Caco-2 (cell line): Measurements from ENCODE around the gene SPG11. TPM values are rescaled to one million over a fixed set of nuclear protein-coding genes. Genes with fewer than 3 reads are reported as not detected.

Source experiments
- BruUV-seq: library from RNA; stranded (reverse); fragments of 400-500 nt; replicated peaks from 2 replicates; lab custom pipeline; 2021; lab: Mats Ljungman, UMichigan
- CTCF ChIA-PET: fragments of 300-600 bp; sonication (Branson Sonifier 250); formaldehyde crosslinking; loops from one replicate; lab custom pipeline; 2022; ENCODE audit warnings: antibody characterized with exemption; lab: Charles Lee
- POLR2A ChIA-PET: fragments of 300-600 bp; sonication (Branson Sonifier 250); formaldehyde crosslinking; loops from one replicate; lab custom pipeline; 2022; ENCODE audit warnings: antibody characterized with exemption; lab: Charles Lee
- DNase-seq, 2 experiments: peaks; one replicate each; pipeline versions ENCODE4 v3.0.0 to v3.0.0-alpha.2; 2020 to 2022
- H3K27me3 ChIP-seq: replicated peaks from 2 replicates; pipeline ENCODE4 v1.6.0; 2011; ENCODE audit warnings: low read length; ENCODE audit not compliant: control insufficient read depth, insufficient read depth
- H3K36me3 ChIP-seq: 2 replicates; pipeline ENCODE4 v1.5.1; 2011; ENCODE audit warnings: low read length; ENCODE audit not compliant: control insufficient read depth, insufficient read depth
- H3K4me1 ChIP-seq: fragments of 250-450 bp; sonication (Bioruptor Pico); 2 replicates; pipeline ENCODE4 v1.5.1; 2020; ENCODE audit warnings: mild to moderate bottlenecking
- H3K4me3 ChIP-seq: 2 replicates; pipeline ENCODE4 v1.5.1; 2011; ENCODE audit warnings: low read depth, mild to moderate bottlenecking, control low read depth, low read length
- H3K9me3 ChIP-seq: fragments of 250-450 bp; sonication (Bioruptor Pico); 2 replicates; pipeline ENCODE4 v1.5.1; 2020; ENCODE audit warnings: mild to moderate bottlenecking, moderate library complexity
- H3K27ac Mint-ChIP-seq: one replicate; pipeline ENCODE4 v1.8.0; 2022; ENCODE audit warnings: mixed read lengths; ENCODE audit not compliant: unreplicated experiment
- H3K27me3 Mint-ChIP-seq: one replicate; pipeline ENCODE4 v1.8.0; 2022; ENCODE audit warnings: mixed read lengths; ENCODE audit not compliant: insufficient read depth, unreplicated experiment
- H3K36me3 Mint-ChIP-seq: one replicate; pipeline ENCODE4 v1.8.0; 2022; ENCODE audit warnings: mild to moderate bottlenecking, mixed read lengths; ENCODE audit not compliant: insufficient read depth, unreplicated experiment
- H3K4me1 Mint-ChIP-seq: one replicate; pipeline ENCODE4 v1.8.0; 2022; ENCODE audit warnings: low read depth, mixed read lengths; ENCODE audit not compliant: unreplicated experiment
- H3K4me3 Mint-ChIP-seq: one replicate; pipeline ENCODE4 v1.8.0; 2022; ENCODE audit warnings: mild to moderate bottlenecking, moderate library complexity, mixed read lengths; ENCODE audit not compliant: unreplicated experiment
- H3K9me3 Mint-ChIP-seq: one replicate; pipeline ENCODE4 v1.8.0; 2022; ENCODE audit warnings: mixed read lengths; ENCODE audit not compliant: unreplicated experiment
- CTCF ChIP-seq, 2 experiments: fragments of 200-600 bp in 1 of 2; IDR thresholded peaks; 1 replicate in 1 of 2; 2 replicates in 1 of 2; pipeline versions ENCODE4 v1.5.1 to v1.8.0; 2011 to 2022; ENCODE audit warnings: antibody characterized with exemption in 1 of 2, control low read depth in 1 of 2, inconsistent platforms in 1 of 2, low read depth in 1 of 2, low read length in 1 of 2, mild to moderate bottlenecking in 1 of 2, moderate library complexity in 1 of 2; ENCODE audit not compliant: insufficient read depth in 1 of 2, severe bottlenecking in 1 of 2, unreplicated experiment in 1 of 2
- intact Hi-C: fragments of 100-400 bp; cut with micrococcal nuclease; formaldehyde crosslinking; loops from one replicate; pipeline ENCODE4 v1.10.0; 2022; ENCODE audit not compliant: unreplicated experiment
- total RNA-seq: library from RNA; stranded (reverse); gene quantifications from 2 replicates; pipeline ENCODE4 v1.2.3, GENCODE V29; 2022

Gene SPG11
- total RNA-seq, 1 experiment from 2014 or later, result 43.3 TPM

- Histone ChIP-seq H3K4me1 (0 out of 2 replicates have a peak, but pooled peaks cover 3% of the 10 kb centered on the region), H3K9me3 (no peaks in the 10 kb centered on the region), H3K4me3 (no peak overlapping the region), H3K27me3 (no peaks in the 10 kb centered on the region), H3K36me3 (no peaks in the 10 kb centered on the region)
- Mint-ChIP-seq H3K36me3 (peaks cover 47% of the 10 kb centered on the region), H3K4me1 (peaks cover 7% of the 10 kb centered on the region), H3K9me3 (no peaks in the 10 kb centered on the region), H3K27ac (peak overlapping the region; percentile 4), H3K4me3 (no peak overlapping the region), H3K27me3 (no peaks in the 10 kb centered on the region)
- DNase-seq, result no peak
- BruUV-seq, result no TSS peak
- POLR2A ChIA-PET, result no interaction called here
- intact Hi-C loops, result loop anchor here (10.0 kb wide), 1 partner anchor 246 kb away; the partner anchor contains the start of gene GOLM2
- CTCF ChIA-PET, result no interaction called here
- no peak for TF ChIP-seq CTCF (IDR thresholded peaks at IDR 0.05; ENCODE audit: insufficient read depth in 1 of 2, low read depth in 1 of 2, low read length in 1 of 2, severe bottlenecking in 1 of 2, unreplicated experiment in 1 of 2)
Measured at GRCh38 chr15:44530653-44531052, 132.8 kb downstream of the SPG11 start.

GRCh38 chr15:44529864-44530604 is 133.4 kb downstream of the SPG11 start:
- no peaks in the 10 kb centered on the region for H3K9me3 Mint-ChIP-seq
- H3K4me1 ChIP-seq, result 0 out of 2 replicates have a peak, but pooled peaks cover 3% of the 10 kb centered on the region
- H3K9me3 ChIP-seq, result no peaks in the 10 kb centered on the region
- ChIA-PET CTCF (no interaction called here), POLR2A (no interaction called here)
- H3K36me3 ChIP-seq, result no peaks in the 10 kb centered on the region
- DNase-seq, result no peak
- no peaks in the 10 kb centered on the region for H3K27me3 ChIP-seq
- intact Hi-C loops, result loop anchor here (10.0 kb wide), 1 partner anchor 245 kb away; the partner anchor contains the start of gene GOLM2
- BruUV-seq, result TSS peak; percentile 22
- H3K4me1 Mint-ChIP-seq, result peaks cover under 1% of the 10 kb centered on the region
- no peak overlapping the region for H3K4me3 Mint-ChIP-seq
- H3K27ac Mint-ChIP-seq, result peak overlapping the region; percentile 4
- no peak for TF ChIP-seq CTCF (IDR thresholded peaks at IDR 0.05; ENCODE audit: insufficient read depth in 1 of 2, low read depth in 1 of 2, low read length in 1 of 2, severe bottlenecking in 1 of 2, unreplicated experiment in 1 of 2)
- H3K36me3 Mint-ChIP-seq, result peaks cover 41% of the 10 kb centered on the region
- H3K27me3 Mint-ChIP-seq, result no peaks in the 10 kb centered on the region
- H3K4me3 ChIP-seq, result no peak overlapping the region

GRCh38 chr15:44527241-44527640 is 136.2 kb downstream of the SPG11 start:
- Histone ChIP-seq H3K9me3 (no peaks in the 10 kb centered on the region), H3K4me1 (0 out of 2 replicates have a peak, but pooled peaks cover 3% of the 10 kb centered on the region), H3K36me3 (no peaks in the 10 kb centered on the region), H3K4me3 (no peak overlapping the region), H3K27me3 (no peaks in the 10 kb centered on the region)
- H3K27ac Mint-ChIP-seq, result no peak overlapping the region
- peaks cover 46% of the 10 kb centered on the region for H3K36me3 Mint-ChIP-seq
- ChIA-PET POLR2A (no interaction called here), CTCF (no interaction called here)
- no peak for TF ChIP-seq CTCF (IDR thresholded peaks at IDR 0.05; ENCODE audit: insufficient read depth in 1 of 2, low read depth in 1 of 2, low read length in 1 of 2, severe bottlenecking in 1 of 2, unreplicated experiment in 1 of 2)
- H3K4me1 Mint-ChIP-seq, result no peaks in the 10 kb centered on the region
- BruUV-seq, result no TSS peak
- no peak for DNase-seq
- H3K4me3 Mint-ChIP-seq, result no peak overlapping the region
- no peaks in the 10 kb centered on the region for H3K27me3 Mint-ChIP-seq
- no peaks in the 10 kb centered on the region for H3K9me3 Mint-ChIP-seq
- intact Hi-C loops, result no loop called here
